ENCODE results near the gene GRB10.

DNA sequence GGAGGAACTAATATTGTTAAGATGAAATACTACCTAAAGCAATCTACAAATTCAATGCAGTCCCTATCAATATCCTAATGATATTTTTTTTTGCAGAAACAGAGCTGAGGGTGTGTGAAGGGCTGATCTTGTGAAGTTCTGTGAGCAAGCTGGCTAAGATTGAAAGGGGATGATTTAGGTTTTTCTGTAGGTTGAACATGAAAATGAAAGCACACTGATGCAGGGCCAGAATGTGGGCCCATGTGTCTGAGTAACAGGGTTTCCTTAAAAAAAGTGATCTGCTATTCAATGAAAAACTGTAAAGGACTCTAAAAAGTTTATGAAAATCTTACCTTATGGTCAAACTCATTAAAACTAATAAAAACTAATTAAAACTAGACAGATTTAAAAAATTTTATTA, 47.4 kb downstream of the GRB10 start:
- TF ChIP-seq, protein P1, sequence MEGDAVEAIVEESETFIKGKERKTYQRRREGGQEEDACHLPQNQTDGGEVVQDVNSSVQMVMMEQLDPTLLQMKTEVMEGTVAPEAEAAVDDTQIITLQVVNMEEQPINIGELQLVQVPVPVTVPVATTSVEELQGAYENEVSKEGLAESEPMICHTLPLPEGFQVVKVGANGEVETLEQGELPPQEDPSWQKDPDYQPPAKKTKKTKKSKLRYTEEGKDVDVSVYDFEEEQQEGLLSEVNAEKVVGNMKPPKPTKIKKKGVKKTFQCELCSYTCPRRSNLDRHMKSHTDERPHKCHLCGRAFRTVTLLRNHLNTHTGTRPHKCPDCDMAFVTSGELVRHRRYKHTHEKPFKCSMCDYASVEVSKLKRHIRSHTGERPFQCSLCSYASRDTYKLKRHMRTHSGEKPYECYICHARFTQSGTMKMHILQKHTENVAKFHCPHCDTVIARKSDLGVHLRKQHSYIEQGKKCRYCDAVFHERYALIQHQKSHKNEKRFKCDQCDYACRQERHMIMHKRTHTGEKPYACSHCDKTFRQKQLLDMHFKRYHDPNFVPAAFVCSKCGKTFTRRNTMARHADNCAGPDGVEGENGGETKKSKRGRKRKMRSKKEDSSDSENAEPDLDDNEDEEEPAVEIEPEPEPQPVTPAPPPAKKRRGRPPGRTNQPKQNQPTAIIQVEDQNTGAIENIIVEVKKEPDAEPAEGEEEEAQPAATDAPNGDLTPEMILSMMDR (IDR thresholded peaks at IDR 0.05 in 4 of 5, conservative IDR thresholded peaks at IDR 0.05 in 1 of 5): no peak
- TF ChIP-seq POLR2A (IDR thresholded peaks at IDR 0.05): no peak
